Uterus (tissue), 4 donors: ENCODE data around the gene ZNF579. TPM values are rescaled to one million over a fixed set of nuclear protein-coding genes. Genes with fewer than 3 reads are reported as not detected.

Source experiments
- DNase-seq, 2 donors: peaks; one replicate each; pipeline ENCODE4 v3.0.0-alpha.2; 2019 to 2020
- H3K27ac ChIP-seq, 2 donors: fragments of 200-600 bp; sonication (generic); 1 replicate in 1 of 2; 2 replicates in 1 of 2; pipeline ENCODE4 v1.5.1; 2016 to 2018
- H3K27me3 ChIP-seq, 2 donors: fragments of 200-600 bp; sonication (generic); one replicate each; pipeline ENCODE4 v1.5.1; 2018 to 2019; ENCODE audit warnings: control low read depth in 1 of 2
- H3K36me3 ChIP-seq, 2 donors: fragments of 200-600 bp; sonication (generic); one replicate each; pipeline ENCODE4 v1.5.1; 2019; ENCODE audit warnings: control low read depth in 1 of 2
- H3K4me1 ChIP-seq, 2 donors: fragments of 200-600 bp; sonication (generic); one replicate each; pipeline ENCODE4 v1.5.1; 2018 to 2019; ENCODE audit warnings: control low read depth in 1 of 2
- H3K4me3 ChIP-seq, 2 donors: fragments of 200-600 bp; sonication (generic); 1 replicate in 1 of 2; 2 replicates in 1 of 2; pipeline ENCODE4 v1.5.1; 2018 to 2019; ENCODE audit warnings: mild to moderate bottlenecking in 1 of 2
- H3K9me3 ChIP-seq, 2 donors: fragments of 200-600 bp; sonication (generic); one replicate each; pipeline ENCODE4 v1.5.1; 2019; ENCODE audit warnings: control low read depth in 1 of 2
- CTCF ChIP-seq, 4 experiments: fragments of 200-600 bp in 2 of 4; fragments of 450-650 bp in 2 of 4; sonication (generic) in 2 of 4; IDR thresholded peaks; one replicate each; pipeline ENCODE4 v1.5.1; 2016 to 2019; ENCODE audit warnings: antibody characterized with exemption in 4 of 4, mild to moderate bottlenecking in 2 of 4, moderate library complexity in 1 of 4
- POLR2A ChIP-seq, 2 donors: fragments of 450-650 bp; IDR thresholded peaks; one replicate each; pipeline ENCODE4 v1.6.1; 2016; ENCODE audit warnings: antibody characterized with exemption in 2 of 2, mild to moderate bottlenecking in 1 of 2, moderate library complexity in 1 of 2
- intact Hi-C: fragments of 100-400 bp; cut with DNase I; formaldehyde crosslinking; loops from one replicate; pipeline ENCODE4 v1.15.1; 2023; ENCODE audit warnings: low total_unique reads
- total RNA-seq, 4 donors: library from RNA; depleted of rRNA in 3 of 4; stranded (reverse); fragments of >200 nt in 3 of 4; gene quantifications; one replicate each; pipeline versions ENCODE4 v1.1.0 to v1.2.4, GENCODE V29; 2014 to 2023
- donor health status: DM: yes; HTN: yes; CAD: no.

Gene ZNF579
- total RNA-seq, 4 donors from 2014 or later, result 4.4 to 21.9 TPM; not detected in 2

- Histone ChIP-seq H3K4me3 (no peak overlapping the region), H3K27me3 (no peaks in the 10 kb centered on the region), H3K36me3 (no peaks in the 10 kb centered on the region), H3K4me1 (no peaks in the 10 kb centered on the region), H3K27ac (no peak overlapping the region), H3K9me3 (no peaks in the 10 kb centered on the region)
- no peak for DNase-seq
- no peak for TF ChIP-seq CTCF (IDR thresholded peaks at IDR 0.05)
- intact Hi-C loops, result no loop called here
Observed at GRCh38 chr19:55615543-55616394, 35.1 kb upstream of the ZNF579 start.

- intact Hi-C loops, result no loop called here
Observed at GRCh38 chr19:55614711-55615542, 34.3 kb upstream of the ZNF579 start.

DNA sequence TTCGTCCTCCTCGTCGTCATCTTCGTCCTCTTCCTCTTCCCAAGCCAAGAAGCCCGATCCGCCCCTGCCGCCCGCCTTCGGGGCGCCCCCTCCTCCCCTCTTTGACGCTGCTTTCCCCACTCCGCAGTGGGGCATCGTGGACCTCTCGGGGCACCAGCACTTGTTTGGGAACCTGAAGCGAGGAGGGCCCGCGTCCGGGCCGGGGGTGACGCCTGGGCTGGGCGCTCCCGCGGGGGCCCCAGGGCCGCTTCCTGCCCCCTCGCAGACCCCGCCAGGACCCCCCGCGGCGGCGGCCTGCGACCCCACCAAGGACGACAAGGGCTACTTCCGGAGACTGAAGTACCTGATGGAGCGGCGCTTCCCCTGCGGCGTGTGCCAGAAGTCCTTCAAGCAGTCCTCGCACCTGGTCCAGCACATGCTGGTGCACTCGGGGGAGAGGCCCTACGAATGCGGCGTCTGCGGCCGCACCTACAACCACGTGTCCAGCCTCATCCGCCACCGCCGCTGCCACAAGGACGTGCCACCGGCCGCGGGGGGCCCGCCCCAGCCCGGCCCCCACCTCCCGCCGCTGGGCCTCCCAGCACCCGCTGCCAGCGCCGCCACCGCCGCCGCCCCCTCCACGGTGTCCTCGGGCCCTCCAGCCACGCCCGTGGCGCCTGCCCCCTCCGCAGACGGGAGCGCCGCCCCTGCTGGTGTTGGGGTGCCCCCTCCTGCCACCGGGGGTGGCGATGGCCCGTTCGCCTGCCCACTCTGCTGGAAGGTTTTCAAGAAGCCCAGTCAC lies 33.5 kb upstream of the ZNF579 start:
- Histone ChIP-seq H3K4me3 (no peak overlapping the region), H3K27ac (no peak overlapping the region), H3K9me3 (no peaks in the 10 kb centered on the region), H3K27me3 (no peaks in the 10 kb centered on the region), H3K36me3 (no peaks in the 10 kb centered on the region), H3K4me1 (no peaks in the 10 kb centered on the region)
- intact Hi-C loops, result no loop called here
- no peak for TF ChIP-seq POLR2A (IDR thresholded peaks at IDR 0.05)
- TF ChIP-seq CTCF (IDR thresholded peaks at IDR 0.05), result no peak
- DNase-seq, result no peak

More at GRCh38 chr19:55614711-55615542, 34.3 kb upstream of the ZNF579 start:
- Histone ChIP-seq H3K27ac (no peak overlapping the region), H3K27me3 (no peaks in the 10 kb centered on the region), H3K4me3 (no peak overlapping the region), H3K36me3 (no peaks in the 10 kb centered on the region), H3K4me1 (no peaks in the 10 kb centered on the region), H3K9me3 (no peaks in the 10 kb centered on the region)
- no peak for DNase-seq
- no peak for TF ChIP-seq CTCF (IDR thresholded peaks at IDR 0.05)
- TF ChIP-seq POLR2A (IDR thresholded peaks at IDR 0.05), result no peak

GRCh38 chr19:55613396-55613795 lies 32.7 kb upstream of the ZNF579 start:
- Histone ChIP-seq H3K36me3 (no peaks in the 10 kb centered on the region), H3K9me3 (no peaks in the 10 kb centered on the region), H3K4me1 (no peaks in the 10 kb centered on the region), H3K4me3 (no peak overlapping the region), H3K27ac (no peak overlapping the region), H3K27me3 (no peaks in the 10 kb centered on the region)
- no peak for TF ChIP-seq CTCF (IDR thresholded peaks at IDR 0.05)
- TF ChIP-seq POLR2A (IDR thresholded peaks at IDR 0.05), result no peak
- no peak for DNase-seq
- intact Hi-C loops, result no loop called here
